NCI-H1092 (cell line): Measurements from ENCODE around the gene SPTBN4.

Source experiments
- DNase-seq: peaks from one replicate; lab custom pipeline; 2025; lab: John Stamatoyannopoulos, UW

SPTBN4 gene

GRCh38 chr19:40604647-40605215 is 137.9 kb downstream of the SPTBN4 start:
- no peak for DNase-seq

GRCh38 chr19:40605216-40605971 is 138.6 kb downstream of the SPTBN4 start:
- DNase-seq: no peak

DNA sequence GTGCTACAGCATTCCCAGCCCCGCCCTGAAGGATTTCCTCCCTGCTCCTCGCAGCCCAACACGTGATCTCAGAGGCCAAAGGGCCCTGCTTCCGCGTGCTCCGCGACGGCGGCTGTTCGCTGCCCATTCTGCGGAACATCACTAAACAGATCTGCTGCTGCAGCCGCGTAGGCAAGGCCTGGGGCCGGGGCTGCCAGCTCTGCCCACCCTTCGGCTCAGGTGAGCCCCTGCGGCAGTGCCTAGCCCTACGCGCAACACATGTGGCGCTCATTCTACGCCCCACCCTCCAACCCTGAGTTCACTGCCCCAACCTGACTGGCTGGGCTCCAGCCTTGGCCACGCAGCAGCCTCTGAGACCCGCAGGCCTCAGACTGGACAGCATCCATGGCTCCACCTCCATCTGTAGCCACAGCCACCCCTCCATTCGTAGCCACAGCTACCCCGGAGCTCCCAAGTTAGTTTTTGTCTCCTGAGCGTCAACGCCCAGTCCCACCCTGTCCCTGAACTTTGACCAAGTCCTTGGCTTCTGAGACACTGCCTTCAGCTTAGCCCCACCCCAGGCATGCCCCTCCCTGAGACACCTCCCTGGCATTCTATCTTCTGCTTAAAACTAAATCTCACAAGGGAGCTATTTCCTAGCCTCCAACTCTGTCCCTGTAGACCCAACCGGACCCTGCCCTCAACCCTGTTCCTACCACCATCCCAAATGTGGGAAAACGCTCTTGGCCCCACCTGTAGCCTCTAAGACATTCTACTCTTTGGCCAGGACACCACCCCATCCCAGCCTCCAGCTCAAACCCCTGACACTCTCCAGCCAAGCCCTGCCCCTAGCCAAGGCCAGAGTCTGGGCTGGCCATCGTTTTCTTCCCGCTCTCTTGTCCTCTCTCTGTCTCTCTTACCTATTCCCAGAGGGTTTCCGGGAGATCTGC is 140.8 kb downstream of the SPTBN4 start:
- no peak for DNase-seq

DNA sequence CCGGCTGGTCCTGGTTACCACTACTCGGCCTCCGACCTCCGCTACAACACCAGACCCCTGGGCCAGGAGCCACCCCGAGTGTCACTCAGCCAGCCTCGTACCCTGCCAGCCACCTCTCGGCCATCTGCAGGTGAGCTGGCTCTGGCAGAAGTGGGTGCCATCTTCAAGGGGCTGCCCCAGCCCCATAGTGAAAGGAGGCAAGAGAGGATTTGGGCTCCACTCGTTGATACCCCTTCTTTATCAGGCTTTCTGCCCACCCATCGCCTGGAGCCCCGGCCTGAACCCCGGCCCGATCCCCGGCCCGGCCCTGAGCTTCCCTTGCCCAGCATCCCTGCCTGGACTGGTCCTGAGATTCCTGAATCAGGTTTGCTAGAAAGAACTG is 141.4 kb downstream of the SPTBN4 start:
- no peak for DNase-seq

- DNase-seq: no peak
Observed at GRCh38 chr19:40608957-40609356, 142.2 kb downstream of the SPTBN4 start.

- no peak for DNase-seq
Observed at GRCh38 chr19:40609561-40610395, 143.0 kb downstream of the SPTBN4 start.

DNA sequence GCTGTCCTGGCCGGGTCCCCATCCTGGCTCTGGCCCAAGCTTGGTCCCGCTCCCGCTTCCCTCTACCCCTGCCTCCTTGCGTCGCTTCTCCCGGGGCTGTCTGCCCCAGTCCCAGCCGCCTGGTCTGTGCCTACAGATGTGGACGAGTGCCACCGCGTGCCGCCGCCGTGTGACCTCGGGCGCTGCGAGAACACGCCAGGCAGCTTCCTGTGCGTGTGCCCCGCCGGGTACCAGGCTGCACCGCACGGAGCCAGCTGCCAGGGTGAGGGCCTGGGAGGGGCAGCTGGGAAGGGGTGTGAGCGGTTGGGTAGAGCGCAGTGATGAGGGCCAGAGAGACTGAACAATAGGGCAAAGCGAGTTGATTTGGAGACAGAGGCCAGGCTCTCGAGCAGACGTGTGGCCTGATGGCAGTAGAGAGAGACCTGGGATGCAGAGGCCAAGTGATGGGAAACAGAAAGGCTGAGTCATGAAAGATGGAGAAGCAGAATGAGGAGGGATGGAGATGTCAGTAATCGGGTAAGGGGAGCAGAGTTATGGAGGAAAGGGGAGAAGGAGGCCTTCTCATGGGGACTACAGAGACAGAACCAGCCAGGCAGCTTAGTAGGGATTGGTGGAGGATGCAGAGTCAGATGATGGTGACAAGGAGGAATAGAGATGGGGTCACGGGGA is 143.7 kb downstream of the SPTBN4 start:
- no peak for DNase-seq

- no peak for DNase-seq
Observed at GRCh38 chr19:40611096-40611495, 144.3 kb downstream of the SPTBN4 start.

DNA sequence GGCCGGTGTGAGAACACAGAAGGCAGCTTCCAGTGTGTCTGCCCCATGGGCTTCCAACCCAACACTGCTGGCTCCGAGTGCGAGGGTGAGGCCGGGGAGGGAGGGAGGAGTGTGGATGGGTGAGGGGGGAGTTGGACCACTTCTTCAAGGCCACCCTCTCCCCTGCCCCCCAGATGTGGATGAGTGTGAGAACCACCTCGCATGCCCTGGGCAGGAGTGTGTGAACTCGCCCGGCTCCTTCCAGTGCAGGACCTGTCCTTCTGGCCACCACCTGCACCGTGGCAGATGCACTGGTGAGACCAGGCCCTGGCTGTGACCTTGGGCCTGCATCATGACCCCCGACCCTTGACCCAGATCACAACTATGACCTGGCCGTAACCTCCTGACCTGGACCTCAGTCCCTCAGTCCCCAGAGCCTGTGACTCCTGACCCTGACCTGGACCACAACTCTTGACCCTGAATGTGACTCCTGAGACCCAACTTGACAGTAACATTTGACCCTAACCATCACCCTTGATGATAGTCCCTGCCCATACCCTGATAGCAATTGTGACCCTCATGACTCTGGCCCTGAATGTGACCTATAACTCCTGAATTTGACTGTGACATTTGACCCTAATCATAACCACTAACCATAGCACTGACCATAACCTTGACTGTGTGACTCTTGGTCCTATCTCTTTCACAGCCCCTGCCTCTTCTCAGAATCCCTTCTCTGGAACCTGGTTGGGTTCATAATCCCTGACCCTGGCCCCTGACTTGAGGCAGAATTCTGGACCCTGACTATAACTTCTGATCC is 145.3 kb downstream of the SPTBN4 start:
- DNase-seq: no peak

GRCh38 chr19:40612831-40613689 is 146.3 kb downstream of the SPTBN4 start:
- DNase-seq: no peak

GRCh38 chr19:40613690-40614621 is 147.2 kb downstream of the SPTBN4 start:
- DNase-seq: peak; percentile 37

GRCh38 chr19:40614622-40615411 is 148.0 kb downstream of the SPTBN4 start:
- DNase-seq: no peak

GRCh38 chr19:40616178-40616577 is 149.4 kb downstream of the SPTBN4 start:
- DNase-seq: no peak

GRCh38 chr19:40616941-40617340 is 150.1 kb downstream of the SPTBN4 start:
- no peak for DNase-seq

DNA sequence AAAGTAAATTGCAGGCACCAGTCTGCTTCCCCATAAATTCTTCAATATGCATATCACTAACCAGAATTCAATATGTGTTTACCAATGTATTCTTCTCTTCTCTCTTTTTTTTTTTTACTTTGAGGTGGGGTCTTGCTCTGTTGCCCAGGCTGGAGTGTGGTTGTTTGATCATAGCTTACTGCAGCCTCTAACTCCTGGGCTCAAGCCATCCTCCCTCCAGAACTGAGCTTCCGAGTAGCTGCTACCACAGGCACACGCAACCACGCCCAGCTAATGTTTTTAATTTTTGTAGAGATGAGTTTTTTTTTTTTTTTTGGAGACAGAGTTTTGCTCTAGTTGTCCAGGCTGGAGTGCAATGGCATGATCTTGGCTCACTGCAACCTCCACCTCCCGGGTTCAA is 151.2 kb downstream of the SPTBN4 start:
- DNase-seq: no peak

DNA sequence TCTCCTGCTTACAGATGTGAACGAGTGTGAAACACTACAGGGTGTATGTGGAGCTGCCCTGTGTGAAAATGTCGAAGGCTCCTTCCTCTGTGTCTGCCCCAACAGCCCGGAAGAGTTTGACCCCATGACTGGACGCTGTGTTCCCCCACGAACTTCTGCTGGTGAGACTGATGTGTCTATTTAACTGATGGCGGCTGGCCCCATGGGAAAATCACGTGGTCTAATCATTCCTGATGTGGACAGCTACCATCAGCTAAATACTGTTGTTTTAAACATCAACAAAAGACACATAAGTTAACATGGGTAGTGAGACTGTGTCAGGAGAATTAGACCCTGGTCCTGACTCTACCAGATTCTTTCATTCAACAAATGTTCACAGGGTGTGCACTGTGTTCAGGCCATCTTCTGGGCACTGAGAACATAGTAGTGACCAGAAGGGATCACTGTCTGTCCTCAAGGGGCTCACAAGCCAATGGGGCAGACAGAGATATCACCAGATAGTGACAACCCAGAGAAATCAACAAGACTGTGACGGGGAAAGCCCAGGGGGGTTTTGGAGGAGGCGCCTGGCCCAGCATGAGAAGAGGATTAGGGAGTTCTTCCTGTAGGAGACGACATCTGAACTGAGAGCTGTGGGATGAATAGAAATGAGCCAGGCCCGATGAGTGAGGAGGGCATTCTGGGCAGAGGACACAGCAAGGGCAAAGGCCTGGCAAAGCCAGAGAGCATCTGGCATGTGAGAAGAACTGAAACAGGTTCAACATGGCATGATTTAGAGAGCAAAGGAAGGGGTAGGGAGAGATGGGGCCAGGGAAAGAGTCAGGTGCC is 152.7 kb downstream of the SPTBN4 start:
- no peak for DNase-seq

GRCh38 chr19:40620161-40620485 is 153.3 kb downstream of the SPTBN4 start:
- DNase-seq: no peak
